Activated T-helper 9 cell treated with anti-CD3 and anti-CD28 coated beads, Interleukin-2, amount 50 U/mL, for 16 hours (primary cell): ENCODE data around the gene KIZ.

Source experiments
- DNase-seq: peaks from one replicate; pipeline ENCODE4 v3.0.0-alpha.2; 2020; ENCODE audit warnings: low read depth

The KIZ gene

GRCh38 chr20:21125849-21126580, at the start of gene KIZ:
KIZ (plus strand) TSS chr20:21126082; CDS start chr20:21126116, 34 bp downstream.
- peak; percentile 97 for DNase-seq

- DNase-seq: no peak
Observed at GRCh38 chr20:21077809-21078345, 48.0 kb upstream of the KIZ start.

GRCh38 chr20:21082584-21082983, 43.3 kb upstream of the KIZ start:
- no peak for DNase-seq

- DNase-seq: no peak
Observed at GRCh38 chr20:21083825-21084325, 42.0 kb upstream of the KIZ start.

- DNase-seq: no peak
Observed at GRCh38 chr20:21087862-21088540, 37.9 kb upstream of the KIZ start.

- no peak for DNase-seq
Observed at GRCh38 chr20:21089391-21089790, 36.5 kb upstream of the KIZ start.

DNA sequence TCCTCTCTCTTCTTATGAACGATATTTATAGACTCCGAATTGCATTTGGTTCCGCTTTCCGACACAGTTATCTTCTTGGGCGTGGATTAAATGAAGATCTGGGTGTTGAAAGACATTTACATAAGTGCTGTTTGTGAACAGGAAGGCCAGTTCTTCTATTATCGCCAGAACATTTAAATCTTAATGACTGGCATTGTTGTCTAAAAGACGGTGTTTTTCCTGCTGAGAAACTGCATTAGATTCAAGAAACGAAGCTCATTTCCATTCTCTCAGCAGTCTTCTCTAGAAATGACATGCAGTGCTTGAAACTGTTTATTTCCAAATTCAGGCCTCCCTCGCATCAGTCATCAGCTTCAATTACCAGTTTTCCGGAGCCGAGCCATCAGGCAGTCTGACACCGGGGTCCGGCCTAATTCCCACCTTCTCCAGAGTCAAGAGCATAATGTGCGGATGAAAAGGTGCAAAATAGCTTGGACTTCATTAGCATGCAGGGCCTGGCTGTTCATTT, 35.7 kb upstream of the KIZ start:
- DNase-seq: no peak

- no peak for DNase-seq
Observed at GRCh38 chr20:21090721-21091120, 35.2 kb upstream of the KIZ start.

- no peak for DNase-seq
Observed at GRCh38 chr20:21092806-21093205, 33.1 kb upstream of the KIZ start.

DNA sequence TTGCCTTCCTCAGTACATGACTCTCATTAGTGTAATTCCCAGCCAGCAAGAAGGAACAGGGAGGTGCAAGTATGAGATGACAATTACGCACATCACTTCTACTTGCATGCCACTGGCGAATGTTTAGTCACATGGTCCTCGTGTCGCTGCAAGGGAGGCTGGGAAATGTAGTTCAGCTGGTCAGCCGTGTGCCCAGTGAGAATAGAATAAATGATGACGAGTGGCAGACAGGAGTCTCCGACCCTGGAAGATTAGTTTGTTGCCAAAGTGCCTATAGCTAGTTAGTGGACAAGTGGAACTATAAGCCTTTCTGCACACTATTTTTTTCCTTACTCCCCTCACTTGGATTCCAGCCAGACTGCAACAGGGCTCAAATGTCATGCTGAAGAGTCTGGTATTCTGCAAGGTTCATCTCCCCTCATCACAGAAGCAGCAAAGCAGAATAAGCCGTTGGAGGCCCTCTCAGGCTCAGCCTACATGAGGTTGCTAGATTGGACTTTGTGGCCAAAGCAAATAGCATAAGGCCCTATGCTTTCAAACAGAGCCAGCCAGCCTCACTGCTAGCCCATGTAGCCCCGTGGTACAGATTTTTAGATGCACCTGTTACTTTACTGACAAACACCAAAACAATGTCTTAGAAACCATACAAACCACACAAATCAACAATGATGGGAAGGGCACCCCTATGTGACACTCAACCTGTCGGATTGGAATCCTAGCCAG, 29.4 kb upstream of the KIZ start:
- no peak for DNase-seq

DNA sequence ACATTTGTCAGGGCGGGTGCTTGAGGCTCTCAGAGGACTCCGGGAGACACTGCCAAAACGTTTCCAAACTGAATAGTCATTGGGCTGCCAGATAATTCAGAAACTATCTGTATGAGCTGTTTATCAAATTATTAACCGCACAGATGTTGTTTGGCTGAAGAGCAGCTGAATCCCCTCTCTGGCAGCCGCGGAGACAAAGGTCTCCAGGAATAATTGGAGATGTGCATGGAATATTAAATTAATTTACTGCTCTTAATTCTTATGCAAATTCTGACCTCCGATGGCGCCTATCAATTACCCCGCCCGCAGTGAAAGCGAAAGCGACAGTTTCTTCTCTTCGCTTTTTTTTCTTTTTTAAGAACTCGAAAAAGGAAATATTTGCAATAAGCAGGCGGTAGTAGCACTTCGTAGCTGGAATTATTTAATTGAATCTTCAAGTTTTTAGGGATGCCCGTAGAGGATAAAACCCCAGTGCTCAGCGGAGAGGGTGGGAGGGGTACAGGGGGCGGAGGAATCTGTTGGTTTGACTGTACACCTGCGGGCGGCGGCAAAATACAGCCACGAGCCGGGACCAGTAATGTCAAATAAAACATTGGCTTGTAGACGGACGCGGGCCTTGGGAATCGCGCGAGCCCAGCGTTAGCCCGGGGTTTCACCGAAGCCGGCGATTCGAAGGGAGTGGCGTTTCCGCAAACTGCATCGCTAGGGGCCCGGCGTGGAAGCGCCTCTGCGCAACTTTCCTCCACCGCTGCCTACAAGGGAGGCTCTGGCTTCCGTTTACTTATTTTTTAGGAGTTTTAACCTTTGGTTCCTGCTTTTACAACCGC, 25.9 kb upstream of the KIZ start:
- DNase-seq: no peak

- no peak for DNase-seq
Observed at GRCh38 chr20:21100578-21101452, 25.1 kb upstream of the KIZ start.

- no peak for DNase-seq
Observed at GRCh38 chr20:21101453-21101931, 24.4 kb upstream of the KIZ start.

DNA sequence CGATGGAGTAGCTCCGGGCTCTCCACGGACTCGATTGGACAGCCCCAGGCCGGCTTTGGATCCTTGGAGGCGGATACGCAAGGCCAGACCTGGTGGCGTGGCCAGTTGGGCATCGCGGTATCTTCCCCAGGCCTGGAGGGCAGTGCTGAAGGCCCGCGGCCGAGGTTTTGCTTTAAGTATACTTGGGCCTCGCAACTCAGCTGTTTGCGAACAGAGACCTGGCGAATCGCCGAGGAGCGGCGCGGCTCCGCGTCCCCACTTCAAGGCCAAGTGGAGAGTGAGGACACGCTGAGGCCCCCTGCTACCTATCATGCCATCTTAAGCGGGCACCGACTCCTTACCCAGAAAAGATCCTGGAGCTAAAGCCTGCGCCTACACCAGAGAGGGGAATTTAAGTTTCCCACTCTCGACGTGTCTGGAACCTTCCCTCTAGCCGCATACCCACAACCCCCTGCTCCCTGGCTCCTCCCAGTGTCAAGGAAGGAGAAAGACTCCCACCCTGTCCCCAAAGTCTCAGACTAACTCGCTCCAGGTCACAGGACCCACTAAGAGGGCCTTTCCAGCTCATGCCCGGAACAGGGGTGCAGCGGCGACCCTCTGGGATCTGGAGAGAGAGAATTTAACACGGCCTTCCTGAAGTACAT, 23.8 kb upstream of the KIZ start:
- DNase-seq: no peak

GRCh38 chr20:21102603-21103311, 23.1 kb upstream of the KIZ start:
- DNase-seq: no peak

GRCh38 chr20:21103582-21104465, 22.1 kb upstream of the KIZ start:
- no peak for DNase-seq

DNA sequence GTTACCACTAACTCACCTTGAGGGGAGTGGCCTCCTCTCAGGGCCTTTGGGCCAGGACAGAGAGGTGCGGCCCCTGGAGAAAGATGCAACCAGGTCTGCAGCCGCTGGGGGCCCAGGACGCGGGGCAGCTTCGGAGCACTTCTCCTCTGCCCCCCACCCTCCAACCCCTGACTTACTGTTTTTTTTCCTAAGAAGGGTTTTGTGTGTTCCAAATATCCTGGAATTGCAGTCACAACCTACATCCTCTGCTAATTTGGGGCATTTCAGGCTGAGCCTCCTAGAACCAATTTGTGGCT, 21.5 kb upstream of the KIZ start:
- DNase-seq: no peak

GRCh38 chr20:21104921-21105320, 21.0 kb upstream of the KIZ start:
- DNase-seq: no peak
